ENCODE results near the gene MARCHF6. TPM values are rescaled to one million over a fixed set of nuclear protein-coding genes. Genes with fewer than 3 reads are reported as not detected.
A peak's percentile ranks its signal among the peaks of the same experiment; 100 is the strongest.
"Not testable (repeated sequence)": the region's sequence is repeated elsewhere in the genome, so short reads cannot be mapped to it uniquely, and the experiment has no call there.

Gene MARCHF6, protein sequence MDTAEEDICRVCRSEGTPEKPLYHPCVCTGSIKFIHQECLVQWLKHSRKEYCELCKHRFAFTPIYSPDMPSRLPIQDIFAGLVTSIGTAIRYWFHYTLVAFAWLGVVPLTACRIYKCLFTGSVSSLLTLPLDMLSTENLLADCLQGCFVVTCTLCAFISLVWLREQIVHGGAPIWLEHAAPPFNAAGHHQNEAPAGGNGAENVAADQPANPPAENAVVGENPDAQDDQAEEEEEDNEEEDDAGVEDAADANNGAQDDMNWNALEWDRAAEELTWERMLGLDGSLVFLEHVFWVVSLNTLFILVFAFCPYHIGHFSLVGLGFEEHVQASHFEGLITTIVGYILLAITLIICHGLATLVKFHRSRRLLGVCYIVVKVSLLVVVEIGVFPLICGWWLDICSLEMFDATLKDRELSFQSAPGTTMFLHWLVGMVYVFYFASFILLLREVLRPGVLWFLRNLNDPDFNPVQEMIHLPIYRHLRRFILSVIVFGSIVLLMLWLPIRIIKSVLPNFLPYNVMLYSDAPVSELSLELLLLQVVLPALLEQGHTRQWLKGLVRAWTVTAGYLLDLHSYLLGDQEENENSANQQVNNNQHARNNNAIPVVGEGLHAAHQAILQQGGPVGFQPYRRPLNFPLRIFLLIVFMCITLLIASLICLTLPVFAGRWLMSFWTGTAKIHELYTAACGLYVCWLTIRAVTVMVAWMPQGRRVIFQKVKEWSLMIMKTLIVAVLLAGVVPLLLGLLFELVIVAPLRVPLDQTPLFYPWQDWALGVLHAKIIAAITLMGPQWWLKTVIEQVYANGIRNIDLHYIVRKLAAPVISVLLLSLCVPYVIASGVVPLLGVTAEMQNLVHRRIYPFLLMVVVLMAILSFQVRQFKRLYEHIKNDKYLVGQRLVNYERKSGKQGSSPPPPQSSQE
- 100 to 1,000 TPM; 114 to 120 TPM for total RNA-seq

DNA sequence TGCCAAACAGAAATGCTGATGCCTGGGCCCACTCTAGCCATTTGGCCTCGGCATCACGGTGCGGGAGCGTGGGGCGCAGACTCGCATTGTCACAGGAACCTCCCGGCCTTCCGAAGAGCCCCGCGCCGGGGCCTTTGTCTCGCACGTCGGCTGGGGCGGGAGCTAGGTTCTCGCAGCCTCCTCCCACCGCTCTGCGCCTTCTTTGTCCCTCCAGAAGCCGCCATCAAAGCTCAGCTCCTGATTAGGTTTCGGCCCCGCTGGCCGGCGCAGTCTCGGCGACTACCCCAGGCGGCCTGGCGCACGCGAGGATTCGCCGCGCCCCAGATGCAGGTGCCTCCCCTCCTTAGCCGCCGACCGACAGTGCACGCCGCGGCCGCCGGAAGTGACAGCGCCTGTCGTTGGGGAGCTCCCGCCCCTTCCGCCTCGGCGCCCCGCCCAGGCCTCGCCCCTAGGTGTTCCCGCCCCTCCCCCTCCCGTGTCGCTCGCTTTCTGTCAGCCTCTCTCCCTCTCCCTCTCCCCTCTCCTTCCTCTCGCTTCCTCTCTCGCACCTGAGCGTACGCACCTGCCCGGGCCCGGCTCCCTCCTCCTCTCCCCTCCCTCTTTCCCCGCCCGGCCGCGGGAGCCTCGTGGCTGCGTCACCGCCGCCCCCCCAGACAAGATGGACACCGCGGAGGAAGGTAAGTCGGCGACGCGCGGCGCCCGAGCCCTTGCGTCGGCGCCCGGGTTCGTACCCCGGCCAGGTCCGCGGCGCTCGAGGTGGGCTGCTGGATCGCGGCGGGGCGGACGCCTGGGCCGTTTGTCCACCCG is at the start of gene MARCHF6:
MARCHF6 (plus strand) TSS at position 455 of the 807 bp plus-strand sequence; CDS start at position 659, 204 bp downstream.
- peaks cover 4% of the 10 kb centered on the region for H3K36me3 Mint-ChIP-seq
- H3K4me3 Mint-ChIP-seq, result peak within 1 kb of the TSS; percentile 88
- H3K27me3 Mint-ChIP-seq, result no peaks in the 10 kb centered on the region
- no peaks in the 10 kb centered on the region for H3K9me3 Mint-ChIP-seq
- H3K4me1 Mint-ChIP-seq (ENCODE audit: low read depth in 2 of 2), result peaks cover 29% of the 10 kb centered on the region in 2 donors
- peak; percentile 98 to 99 for ATAC-seq
- DNase-seq (ENCODE audit: low spot score), result peak; percentile 95
- peak within 1 kb of the TSS; percentile 88 to 99 for H3K27ac Mint-ChIP-seq

DNA sequence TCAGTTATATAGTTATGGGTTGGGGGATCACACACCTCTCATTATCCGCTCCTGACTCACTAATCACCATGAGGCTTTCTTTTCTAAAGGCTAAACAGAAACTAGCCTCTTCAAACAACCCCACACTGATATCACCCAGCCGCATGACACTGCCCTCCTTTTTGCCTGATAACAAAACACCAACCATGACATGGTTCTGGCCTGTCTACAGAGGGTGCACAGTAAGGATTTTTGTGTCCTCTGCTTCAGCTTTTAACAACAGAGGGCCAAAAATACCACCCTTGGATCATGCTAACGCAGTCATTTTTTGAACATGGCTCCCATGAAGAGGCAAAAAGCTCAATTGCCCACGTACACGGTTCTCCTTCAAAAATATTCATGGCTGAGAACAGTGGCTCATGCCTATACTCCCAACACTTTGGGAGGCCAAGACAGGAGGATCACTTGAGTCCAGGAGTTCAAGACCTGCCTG is 49.8 kb upstream of the MARCHF6 start:
- no peak overlapping the region for H3K27ac Mint-ChIP-seq
- H3K4me1 Mint-ChIP-seq (ENCODE audit: low read depth in 2 of 2), result peaks cover 6% of the 10 kb centered on the region in 2 donors
- peak in 1 of 2 donors; percentile 32 for ATAC-seq
- no peaks in the 10 kb centered on the region for H3K36me3 Mint-ChIP-seq
- DNase-seq (ENCODE audit: low spot score), result no peak
- H3K9me3 Mint-ChIP-seq, result no peaks in the 10 kb centered on the region
- peaks cover 19 to 23% of the 10 kb centered on the region in 2 donors for H3K27me3 Mint-ChIP-seq
- H3K4me3 Mint-ChIP-seq, result no peak overlapping the region

DNA sequence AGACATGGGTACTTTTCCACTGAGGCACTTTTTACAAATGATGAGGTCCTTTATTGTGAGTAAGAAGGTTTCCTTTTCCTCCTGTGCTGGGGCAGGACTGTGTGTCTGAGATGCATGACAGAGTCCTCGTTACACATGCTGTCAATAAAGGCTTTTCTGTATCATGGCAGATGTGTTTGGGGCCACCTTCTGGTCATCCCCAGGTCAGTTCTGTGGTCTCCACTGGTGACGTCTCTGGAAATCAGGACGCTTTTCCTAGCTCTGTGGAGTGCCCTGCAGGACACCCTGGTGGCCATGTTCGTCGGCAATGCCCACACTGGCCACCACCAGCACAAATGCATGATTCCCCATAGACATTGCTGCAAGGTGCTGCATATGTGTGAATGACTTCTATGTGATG is 48.6 kb upstream of the MARCHF6 start:
- H3K4me3 Mint-ChIP-seq, result no peak overlapping the region
- ATAC-seq (no peak), DNase-seq (ENCODE audit: low spot score) (no peak)
- no peak overlapping the region for H3K27ac Mint-ChIP-seq
- H3K9me3 Mint-ChIP-seq, result no peaks in the 10 kb centered on the region
- H3K27me3 Mint-ChIP-seq, result peaks cover 21 to 25% of the 10 kb centered on the region in 2 donors
- H3K4me1 Mint-ChIP-seq (ENCODE audit: low read depth in 2 of 2), result peaks cover 6% of the 10 kb centered on the region in 2 donors
- H3K36me3 Mint-ChIP-seq, result no peaks in the 10 kb centered on the region

- Mint-ChIP-seq H3K4me1 (ENCODE audit: low read depth in 2 of 2) (peaks cover 9 to 12% of the 10 kb centered on the region in 2 donors), H3K4me3 (no peak overlapping the region), H3K9me3 (no peaks in the 10 kb centered on the region), H3K36me3 (no peaks in the 10 kb centered on the region), H3K27ac (no peak overlapping the region), H3K27me3 (peaks cover 24 to 30% of the 10 kb centered on the region in 2 donors)
- DNase-seq (ENCODE audit: low spot score) (no peak), ATAC-seq (no peak)
These were observed 47.4 kb upstream of the MARCHF6 start for GRCh38 chr5:10306114-10306513.

DNA sequence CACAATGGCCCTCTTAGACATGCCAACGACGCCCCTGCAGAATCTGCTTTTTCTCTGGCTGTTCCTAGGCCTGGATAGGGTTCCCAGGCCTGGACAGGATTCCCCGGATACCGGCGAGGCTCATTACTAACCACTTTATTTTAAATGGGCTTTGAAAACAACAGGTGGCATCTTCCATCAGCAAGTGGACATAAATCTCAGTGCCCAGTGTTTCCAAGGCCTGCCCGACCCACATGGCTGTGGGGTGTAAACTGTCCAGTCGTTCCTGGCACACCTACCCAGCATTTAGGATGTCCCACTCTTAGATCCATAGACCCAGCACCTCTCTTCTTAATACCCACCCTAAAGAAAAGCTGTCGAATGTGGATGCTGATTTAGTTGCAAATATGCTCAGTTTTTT is 46.7 kb upstream of the MARCHF6 start:
- Mint-ChIP-seq H3K27ac (no peak overlapping the region), H3K4me1 (ENCODE audit: low read depth in 2 of 2) (peaks cover 9 to 13% of the 10 kb centered on the region in 2 donors), H3K9me3 (no peaks in the 10 kb centered on the region), H3K4me3 (peak overlapping the region; percentile 86), H3K27me3 (peaks cover 27 to 31% of the 10 kb centered on the region in 2 donors), H3K36me3 (no peaks in the 10 kb centered on the region)
- no peak for DNase-seq (ENCODE audit: low spot score)
- ATAC-seq, result no peak

DNA sequence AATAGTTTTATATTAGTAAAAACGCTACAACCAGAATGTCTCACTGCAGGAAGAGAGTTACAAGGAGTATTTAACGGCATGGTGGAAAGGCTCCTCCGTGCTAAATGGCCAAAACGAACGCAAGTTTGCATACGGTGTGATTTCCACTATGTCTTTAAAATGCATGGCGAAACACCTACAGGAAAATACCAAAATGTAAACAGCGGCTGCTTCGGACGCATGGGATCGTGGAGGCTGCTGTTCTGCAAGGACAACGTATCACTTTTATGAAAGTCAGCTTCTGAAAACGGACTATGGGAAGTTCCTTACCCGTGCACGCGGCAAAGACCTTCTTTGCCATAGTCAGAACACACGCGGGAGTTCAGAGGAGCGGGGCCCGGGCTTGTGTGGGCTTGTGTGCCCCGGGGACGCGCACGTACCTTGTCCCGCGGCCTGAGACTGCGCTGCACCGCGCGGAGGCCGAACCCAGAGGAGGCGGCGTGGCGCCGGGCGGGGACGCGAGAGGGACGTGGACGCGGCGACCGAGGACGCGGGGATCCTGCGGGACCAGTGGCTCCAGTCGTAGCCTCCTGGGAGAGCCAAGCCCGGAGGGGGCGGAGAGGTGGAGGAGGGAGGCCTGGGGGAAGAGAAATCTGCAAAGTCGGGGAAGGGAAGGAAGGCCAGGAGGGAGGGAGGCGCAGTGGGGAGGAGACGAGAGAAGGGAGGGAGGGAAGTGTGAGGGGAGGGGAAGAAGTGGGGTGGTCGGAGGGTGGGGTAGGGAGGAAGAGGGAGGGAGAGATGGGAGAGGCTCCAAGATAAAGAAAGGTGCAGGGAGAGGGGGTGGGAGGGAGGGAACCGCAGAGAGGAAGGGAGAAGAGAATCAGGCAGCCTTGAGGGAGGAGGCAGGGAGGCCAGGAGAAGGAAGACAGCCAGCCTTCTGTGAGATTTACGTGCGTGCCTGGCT is 46.0 kb upstream of the MARCHF6 start, which contains the start of gene CMBL:
CMBL (minus strand) TSS at position 697 of the 943 bp plus-strand sequence. CDS start 17,140 bp downstream, outside the sequence.
- H3K4me3 Mint-ChIP-seq, result peak within 1 kb of the TSS; percentile 86
- H3K4me1 Mint-ChIP-seq (ENCODE audit: low read depth in 2 of 2), result peaks cover 9 to 13% of the 10 kb centered on the region in 2 donors
- no peak for DNase-seq (ENCODE audit: low spot score)
- peak; percentile 67 to 77 for ATAC-seq
- H3K27ac Mint-ChIP-seq, result no peak within 1 kb of the TSS
- H3K36me3 Mint-ChIP-seq, result no peaks in the 10 kb centered on the region
- H3K27me3 Mint-ChIP-seq, result peaks cover 27 to 31% of the 10 kb centered on the region in 2 donors
- H3K9me3 Mint-ChIP-seq, result no peaks in the 10 kb centered on the region

DNA sequence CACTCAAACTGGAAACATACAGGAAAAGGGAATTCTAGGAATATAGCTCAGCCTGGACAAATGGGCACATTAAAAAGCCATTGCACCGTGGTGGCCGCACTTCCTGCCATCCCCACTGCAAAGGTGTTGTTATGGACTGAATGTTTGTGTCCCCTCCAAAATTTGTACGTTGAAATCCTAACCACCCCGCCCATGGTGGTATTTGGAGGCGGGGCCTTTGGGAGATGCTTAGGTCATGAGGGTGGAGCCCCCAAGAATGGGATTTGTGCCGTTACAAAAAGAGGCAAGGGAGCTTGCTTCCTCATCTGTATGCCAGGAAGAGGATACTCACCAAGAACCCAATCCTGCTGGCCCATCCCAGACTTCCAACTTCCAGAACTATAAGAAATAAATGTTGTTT is 44.7 kb upstream of the MARCHF6 start:
- H3K4me3 Mint-ChIP-seq, result peak overlapping the region; percentile 20
- no peaks in the 10 kb centered on the region for H3K36me3 Mint-ChIP-seq
- DNase-seq (ENCODE audit: low spot score) (no peak), ATAC-seq (no peak)
- H3K27me3 Mint-ChIP-seq, result peaks cover 27 to 31% of the 10 kb centered on the region in 2 donors
- peaks cover 9 to 13% of the 10 kb centered on the region in 2 donors for H3K4me1 Mint-ChIP-seq (ENCODE audit: low read depth in 2 of 2)
- no peak overlapping the region for H3K27ac Mint-ChIP-seq
- H3K9me3 Mint-ChIP-seq, result no peaks in the 10 kb centered on the region

DNA sequence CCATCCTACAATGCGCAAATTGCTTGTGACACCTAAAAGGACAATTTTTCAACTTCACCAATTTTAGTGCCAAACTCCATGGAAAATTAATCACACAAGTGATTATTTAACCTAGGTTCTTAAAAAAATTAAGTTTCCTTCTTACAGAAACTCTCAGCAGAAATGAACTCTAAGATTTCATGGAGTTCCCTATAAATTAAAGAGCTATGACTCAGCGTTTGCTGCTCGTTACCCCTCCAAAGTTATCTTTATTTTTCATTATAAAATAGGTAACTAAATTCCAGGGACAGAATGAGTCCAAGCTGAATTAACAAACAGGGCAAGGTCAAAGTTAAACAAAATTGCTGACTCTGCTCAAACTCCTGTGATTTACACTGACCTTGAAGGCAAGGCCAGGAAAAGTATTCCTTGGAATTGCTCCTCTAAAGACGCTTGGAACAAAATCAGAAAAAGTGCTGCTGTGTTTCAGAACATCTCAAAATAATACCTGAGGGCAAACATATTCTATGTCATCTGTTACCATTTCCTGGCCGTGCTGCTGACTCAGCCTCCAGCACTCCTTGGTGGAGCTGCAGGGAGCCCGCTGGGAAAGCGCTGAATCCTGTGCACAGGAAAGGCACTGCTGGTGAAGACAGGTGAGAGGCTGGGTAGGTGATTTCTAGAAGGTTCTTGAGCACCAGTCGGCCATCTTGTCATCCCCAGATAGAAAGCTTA is 43.3 kb upstream of the MARCHF6 start:
- peaks cover 9 to 13% of the 10 kb centered on the region in 2 donors for H3K4me1 Mint-ChIP-seq (ENCODE audit: low read depth in 2 of 2)

DNA sequence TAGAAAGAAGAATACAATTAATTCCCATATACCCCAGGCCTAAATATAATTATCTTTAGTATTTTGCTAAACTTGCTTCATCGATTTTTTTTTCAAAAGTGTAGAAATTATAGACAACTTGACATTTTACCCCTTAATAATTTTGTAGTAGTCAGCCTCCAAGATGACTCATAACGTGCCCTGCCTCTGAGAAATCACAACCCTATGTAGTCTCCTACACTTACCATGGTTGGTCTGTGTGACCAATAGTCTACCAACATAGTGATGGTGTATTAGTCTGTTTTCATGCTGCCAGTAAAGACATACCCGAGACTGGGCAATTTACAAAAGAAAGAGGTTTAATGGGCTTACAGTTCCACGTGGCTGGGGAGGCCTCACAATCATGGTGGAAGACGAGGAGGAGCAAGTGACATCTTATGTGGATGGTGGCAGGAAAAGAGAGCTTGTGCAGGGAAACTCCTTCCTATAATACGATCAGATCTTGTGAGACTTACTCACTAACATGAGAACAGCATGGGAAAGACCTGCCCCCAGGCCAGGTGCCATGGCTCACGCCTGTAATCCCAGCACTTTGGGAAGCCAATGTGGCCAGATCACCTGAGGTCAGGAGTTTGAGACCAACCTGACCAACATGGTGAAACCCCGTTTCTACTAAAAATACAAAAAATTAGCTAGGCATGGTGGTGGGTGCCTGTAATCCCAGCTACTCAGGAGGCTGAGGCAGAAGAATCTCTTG is 42.5 kb upstream of the MARCHF6 start:
- not testable (repeated sequence) for H3K9me3 Mint-ChIP-seq; H3K27ac Mint-ChIP-seq; H3K36me3 Mint-ChIP-seq; DNase-seq (ENCODE audit: low spot score)
- Mint-ChIP-seq H3K4me1 (ENCODE audit: low read depth in 2 of 2) (peaks cover 9 to 13% of the 10 kb centered on the region in 2 donors), H3K27me3 (peaks cover 23 to 27% of the 10 kb centered on the region in 2 donors), H3K4me3 (peak overlapping the region; percentile 14)
- ATAC-seq, result peak in 1 of 2 donors; percentile 76

More for the DNA sequence above, 43.3 kb upstream of the MARCHF6 start:
- H3K9me3 Mint-ChIP-seq, result no peaks in the 10 kb centered on the region
- no peak overlapping the region for H3K4me3 Mint-ChIP-seq
- H3K36me3 Mint-ChIP-seq, result no peaks in the 10 kb centered on the region
- H3K27me3 Mint-ChIP-seq, result peaks cover 27 to 31% of the 10 kb centered on the region in 2 donors
- ATAC-seq (no peak), DNase-seq (ENCODE audit: low spot score) (no peak)
- no peak overlapping the region for H3K27ac Mint-ChIP-seq

GRCh38 chr5:10311595-10312425 is 41.7 kb upstream of the MARCHF6 start:
- peaks cover 17 to 19% of the 10 kb centered on the region in 2 donors for H3K27me3 Mint-ChIP-seq
- no peak overlapping the region for H3K4me3 Mint-ChIP-seq
- peaks cover 9 to 13% of the 10 kb centered on the region in 2 donors for H3K4me1 Mint-ChIP-seq (ENCODE audit: low read depth in 2 of 2)
- H3K9me3 Mint-ChIP-seq, result no peaks in the 10 kb centered on the region
- ATAC-seq (no peak), DNase-seq (ENCODE audit: low spot score) (no peak)
- H3K27ac Mint-ChIP-seq, result no peak overlapping the region
- no peaks in the 10 kb centered on the region for H3K36me3 Mint-ChIP-seq
